GM12872 (cell line): Measurements from ENCODE around the gene ADGRG4.

Experiments
- TF ChIP-seq, protein P1 (sequence below): IDR thresholded peaks from 3 replicates; pipeline ENCODE4 v1.5.1; 2011; ENCODE audit warnings: low read depth, mild to moderate bottlenecking, low read length, moderate library complexity; ENCODE audit not compliant: insufficient read depth

Gene ADGRG4

GRCh38 chrX:136464589-136464988 lies 163.8 kb downstream of the ADGRG4 start:
- TF ChIP-seq, protein P1, sequence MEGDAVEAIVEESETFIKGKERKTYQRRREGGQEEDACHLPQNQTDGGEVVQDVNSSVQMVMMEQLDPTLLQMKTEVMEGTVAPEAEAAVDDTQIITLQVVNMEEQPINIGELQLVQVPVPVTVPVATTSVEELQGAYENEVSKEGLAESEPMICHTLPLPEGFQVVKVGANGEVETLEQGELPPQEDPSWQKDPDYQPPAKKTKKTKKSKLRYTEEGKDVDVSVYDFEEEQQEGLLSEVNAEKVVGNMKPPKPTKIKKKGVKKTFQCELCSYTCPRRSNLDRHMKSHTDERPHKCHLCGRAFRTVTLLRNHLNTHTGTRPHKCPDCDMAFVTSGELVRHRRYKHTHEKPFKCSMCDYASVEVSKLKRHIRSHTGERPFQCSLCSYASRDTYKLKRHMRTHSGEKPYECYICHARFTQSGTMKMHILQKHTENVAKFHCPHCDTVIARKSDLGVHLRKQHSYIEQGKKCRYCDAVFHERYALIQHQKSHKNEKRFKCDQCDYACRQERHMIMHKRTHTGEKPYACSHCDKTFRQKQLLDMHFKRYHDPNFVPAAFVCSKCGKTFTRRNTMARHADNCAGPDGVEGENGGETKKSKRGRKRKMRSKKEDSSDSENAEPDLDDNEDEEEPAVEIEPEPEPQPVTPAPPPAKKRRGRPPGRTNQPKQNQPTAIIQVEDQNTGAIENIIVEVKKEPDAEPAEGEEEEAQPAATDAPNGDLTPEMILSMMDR, result no peak
